C1 segment of cervical spinal cord (tissue), 14 donors: ENCODE results near the gene UBTD1.
A peak's percentile ranks its signal among the peaks of the same experiment; 100 is the strongest.
"Not testable (repeated sequence)": the region's sequence is repeated elsewhere in the genome, so short reads cannot be mapped to it uniquely, and the experiment has no call there.

Experiments
- DNase-seq, 14 donors: peaks; one replicate each; lab custom pipeline; 2025; lab: John Stamatoyannopoulos, UW

Gene UBTD1

GRCh38 chr10:97514344-97514743, 15.6 kb downstream of the UBTD1 start:
- no peak for DNase-seq

- no peak for DNase-seq
Measured at GRCh38 chr10:97515271-97515978, 16.7 kb downstream of the UBTD1 start.

GRCh38 chr10:97517096-97517750, 18.5 kb downstream of the UBTD1 start:
- no peak for DNase-seq

GRCh38 chr10:97517778-97518300, 19.1 kb downstream of the UBTD1 start:
- DNase-seq, result no peak

- DNase-seq, result no peak
Measured at GRCh38 chr10:97518301-97519043, 19.7 kb downstream of the UBTD1 start.

GRCh38 chr10:97519342-97519741, 20.6 kb downstream of the UBTD1 start:
- no peak for DNase-seq

GRCh38 chr10:97520520-97520919, 21.8 kb downstream of the UBTD1 start:
- no peak for DNase-seq

GRCh38 chr10:97520978-97521761, 22.4 kb downstream of the UBTD1 start:
- DNase-seq, result no peak

- DNase-seq, result no peak
Measured at GRCh38 chr10:97522071-97522470, 23.3 kb downstream of the UBTD1 start.

- DNase-seq, result no peak
Measured at GRCh38 chr10:97522937-97523336, 24.2 kb downstream of the UBTD1 start.

GRCh38 chr10:97525086-97525485, 26.4 kb downstream of the UBTD1 start:
- peak in 1 of 14 donors; percentile 53 for DNase-seq

GRCh38 chr10:97525683-97526110, 27.0 kb downstream of the UBTD1 start:
- DNase-seq, result no peak

GRCh38 chr10:97528876-97529275, 30.2 kb downstream of the UBTD1 start:
- not testable (repeated sequence) for DNase-seq

GRCh38 chr10:97529685-97530465, 31.2 kb downstream of the UBTD1 start:
- DNase-seq, result no peak

GRCh38 chr10:97531401-97531986, 32.8 kb downstream of the UBTD1 start:
- no peak for DNase-seq

- DNase-seq, result peak in 9 of 14 donors; percentile 16 to 80 (median 43)
Measured at GRCh38 chr10:97532935-97533671, 34.4 kb downstream of the UBTD1 start.

GRCh38 chr10:97533888-97534287, 35.2 kb downstream of the UBTD1 start:
- DNase-seq, result peak in 4 of 14 donors; percentile 21 to 37 (median 36)

- DNase-seq, result peak in 10 of 14 donors; percentile 12 to 74 (median 40)
Measured at GRCh38 chr10:97534746-97535367, 36.1 kb downstream of the UBTD1 start.
